22Rv1 (cell line): ENCODE data around the gene BCKDHA.
A peak's percentile ranks its signal among the peaks of the same experiment; 100 is the strongest.

Experiments
- H3K27ac ChIP-seq: fragments of 450-650 bp; 2 replicates; pipeline ENCODE4 v1.5.1; 2017
- CTCF ChIP-seq: fragments of 450-650 bp; IDR thresholded peaks from 2 replicates; pipeline ENCODE4 v1.5.1; 2017; ENCODE audit warnings: mild to moderate bottlenecking
- ZFX ChIP-seq: fragments of 450-650 bp; IDR thresholded peaks from 2 replicates; pipeline ENCODE4 v1.6.1; 2017; ENCODE audit warnings: antibody characterized with exemption, borderline replicate concordance

BCKDHA gene

DNA sequence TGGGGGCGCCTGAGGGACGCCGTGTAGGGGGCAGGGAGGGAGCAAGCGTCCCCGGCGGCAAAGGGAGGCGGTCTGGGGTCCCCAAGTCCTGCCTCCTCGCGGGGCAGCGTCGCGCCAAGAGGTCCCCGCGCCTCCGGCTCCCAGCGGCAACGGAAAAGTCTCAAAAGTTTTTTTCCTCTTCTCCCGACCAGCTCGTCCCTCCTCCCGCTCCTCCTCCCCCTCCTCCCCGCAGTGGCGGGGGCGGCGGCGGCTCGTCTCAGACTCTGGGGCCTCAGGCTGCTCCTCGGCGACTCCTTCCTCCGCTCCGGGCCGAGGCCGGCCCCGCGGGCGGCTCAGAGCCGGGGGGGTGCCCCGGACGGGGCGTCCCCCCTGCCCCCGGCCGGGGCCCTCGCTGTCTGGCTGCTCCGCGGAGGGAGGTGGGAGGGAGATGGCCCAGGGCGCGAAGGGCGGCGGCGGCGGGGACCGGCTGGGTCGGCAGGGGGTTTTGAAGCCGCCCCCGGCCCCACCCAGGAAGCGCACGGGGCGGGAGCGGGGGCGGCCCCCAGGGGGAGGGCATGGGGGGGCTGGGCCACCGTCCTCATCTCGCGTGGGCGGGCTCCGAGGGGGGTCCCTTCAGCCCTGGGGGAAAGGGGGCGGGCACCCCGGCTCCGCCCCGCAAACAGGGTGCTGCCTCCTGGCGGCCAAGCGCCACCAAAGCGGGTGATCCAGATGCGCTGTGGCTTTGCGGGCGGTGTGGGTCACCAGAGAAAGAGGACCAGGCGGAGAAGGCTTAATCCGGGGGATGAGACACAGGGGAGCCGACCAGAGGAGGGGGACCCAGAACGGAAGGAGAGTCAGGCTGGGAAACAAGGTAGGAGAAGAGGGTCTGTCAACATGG is 43.9 kb upstream of the BCKDHA start, which contains the start of gene TGFB1:
Gene TGFB1 (minus strand): TSS at position 457 of the 877 bp plus-strand sequence. CDS start 878 bp downstream, outside the sequence.
- H3K27ac ChIP-seq = 0 out of 2 replicates have a peak within 1 kb of the TSS, but pooled peaks have one; percentile 12
- TF ChIP-seq CTCF = peak; percentile 69
- TF ChIP-seq ZFX = no peak

GRCh38 chr19:41354343-41354953 is 43.2 kb upstream of the BCKDHA start:
- no peak overlapping the region for H3K27ac ChIP-seq
- no peak for TF ChIP-seq ZFX
- TF ChIP-seq CTCF = no peak

DNA sequence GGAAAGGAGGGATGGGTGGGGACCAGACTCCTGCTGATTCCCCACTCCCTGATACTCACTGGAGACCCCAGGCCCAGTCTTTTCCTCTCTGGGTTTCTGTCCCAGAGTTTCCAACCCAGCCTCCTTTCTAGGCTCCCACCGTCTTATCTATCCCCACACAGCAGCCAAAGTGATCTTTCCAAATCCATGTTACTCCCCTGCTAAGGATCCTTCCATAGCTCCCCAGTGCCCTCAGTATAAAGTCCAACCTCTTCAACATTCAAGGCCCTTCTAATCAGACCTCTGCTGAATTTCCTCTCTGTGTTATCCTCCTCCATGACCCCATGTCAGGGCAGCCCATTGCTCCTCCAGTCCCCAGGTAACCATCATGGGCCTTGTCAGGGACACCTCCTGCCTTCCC is 42.6 kb upstream of the BCKDHA start:
- no peak overlapping the region for H3K27ac ChIP-seq
- TF ChIP-seq ZFX (no peak), CTCF (no peak)

DNA sequence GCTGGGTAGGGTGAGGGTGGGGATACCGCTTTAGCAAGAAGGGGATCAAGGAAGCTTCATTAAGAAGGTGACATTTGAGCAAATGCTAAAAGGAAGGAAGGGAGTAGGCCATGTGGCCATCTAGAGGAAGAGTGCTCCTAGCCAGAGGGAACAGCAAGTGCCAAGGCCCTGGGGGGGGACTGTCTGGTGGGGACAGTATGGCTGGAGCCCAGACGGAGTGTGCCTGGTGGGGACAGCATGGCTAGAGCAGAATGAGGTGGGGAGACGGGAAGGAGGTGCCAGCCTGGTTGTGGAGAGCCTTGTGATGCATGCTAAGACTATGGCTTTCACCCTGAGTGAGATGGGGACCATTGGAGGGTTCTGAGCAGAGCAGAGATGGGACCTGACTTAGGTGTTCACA is 41.8 kb upstream of the BCKDHA start:
- TF ChIP-seq CTCF (no peak), ZFX (no peak)
- H3K27ac ChIP-seq = no peak overlapping the region

GRCh38 chr19:41356984-41357739 is 40.5 kb upstream of the BCKDHA start:
- TF ChIP-seq ZFX = no peak
- TF ChIP-seq CTCF = no peak
- H3K27ac ChIP-seq = no peak overlapping the region

DNA sequence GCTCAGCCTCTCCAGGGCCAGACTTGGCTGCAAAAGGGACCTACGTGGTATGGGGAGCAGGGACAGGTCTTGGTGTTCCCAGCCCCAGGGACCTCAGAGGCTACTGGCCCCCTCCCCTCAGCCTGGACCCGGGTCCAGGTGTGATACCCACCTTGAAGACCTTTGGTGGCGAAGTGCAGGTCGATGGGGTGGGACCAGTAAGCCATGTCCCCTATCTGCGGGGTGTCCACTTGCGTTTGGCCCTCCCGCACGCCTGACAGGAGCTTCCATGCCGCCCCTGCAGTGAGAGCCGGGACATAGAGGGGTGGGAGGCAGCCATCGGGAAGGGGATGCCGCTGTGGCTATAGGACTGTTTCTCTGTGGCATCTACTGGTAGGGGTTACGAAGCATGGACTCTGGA is 39.9 kb upstream of the BCKDHA start:
- no peak overlapping the region for H3K27ac ChIP-seq

More for the DNA sequence above, 39.9 kb upstream of the BCKDHA start:
- TF ChIP-seq ZFX = no peak
- TF ChIP-seq CTCF = no peak
